ENCODE data around the gene DEPDC5.

GRCh38 chr22:31829505-31829904 lies 75.7 kb downstream of the DEPDC5 start:
- TF ChIP-seq CTCF (IDR thresholded peaks at IDR 0.05; ENCODE audit: insufficient read depth, low read depth, low read length) (no peak), EZH2 (IDR thresholded peaks at IDR 0.05; ENCODE audit: insufficient read depth, low read length) (no peak)
